Activated naive CD4-positive, alpha-beta T cell treated with anti-CD3 and anti-CD28 coated beads, Interleukin-2, amount 10 ng/mL, durations not matched to agents 7 days and 5 days (primary cell): ENCODE measurements around the gene ATP5MC2.

Experiments
- CTCF ChIA-PET: fragments of 350-600 bp; sonication (Branson Sonifier 250); formaldehyde crosslinking; loops from one replicate; lab custom pipeline; 2021; ENCODE audit warnings: antibody characterized with exemption; lab: Charles Lee
- DNase-seq: peaks from one replicate; pipeline ENCODE4 v3.0.0-alpha.2; 2020
- H3K27ac Mint-ChIP-seq: one replicate; pipeline ENCODE4 v1.8.0; 2021; ENCODE audit warnings: mild to moderate bottlenecking, moderate library complexity, mixed read lengths
- H3K27me3 Mint-ChIP-seq: one replicate; pipeline ENCODE4 v1.8.0; 2021; ENCODE audit warnings: mild to moderate bottlenecking, mixed read lengths
- H3K36me3 Mint-ChIP-seq: one replicate; pipeline ENCODE4 v1.8.0; 2021; ENCODE audit warnings: mixed read lengths
- H3K4me1 Mint-ChIP-seq: one replicate; pipeline ENCODE4 v1.8.0; 2021; ENCODE audit warnings: mixed read lengths
- H3K4me3 Mint-ChIP-seq: one replicate; pipeline ENCODE4 v1.8.0; 2021; ENCODE audit warnings: mild to moderate bottlenecking, moderate library complexity, mixed read lengths
- H3K9me3 Mint-ChIP-seq: one replicate; pipeline ENCODE4 v1.8.0; 2021; ENCODE audit warnings: mixed read lengths

Gene ATP5MC2

DNA sequence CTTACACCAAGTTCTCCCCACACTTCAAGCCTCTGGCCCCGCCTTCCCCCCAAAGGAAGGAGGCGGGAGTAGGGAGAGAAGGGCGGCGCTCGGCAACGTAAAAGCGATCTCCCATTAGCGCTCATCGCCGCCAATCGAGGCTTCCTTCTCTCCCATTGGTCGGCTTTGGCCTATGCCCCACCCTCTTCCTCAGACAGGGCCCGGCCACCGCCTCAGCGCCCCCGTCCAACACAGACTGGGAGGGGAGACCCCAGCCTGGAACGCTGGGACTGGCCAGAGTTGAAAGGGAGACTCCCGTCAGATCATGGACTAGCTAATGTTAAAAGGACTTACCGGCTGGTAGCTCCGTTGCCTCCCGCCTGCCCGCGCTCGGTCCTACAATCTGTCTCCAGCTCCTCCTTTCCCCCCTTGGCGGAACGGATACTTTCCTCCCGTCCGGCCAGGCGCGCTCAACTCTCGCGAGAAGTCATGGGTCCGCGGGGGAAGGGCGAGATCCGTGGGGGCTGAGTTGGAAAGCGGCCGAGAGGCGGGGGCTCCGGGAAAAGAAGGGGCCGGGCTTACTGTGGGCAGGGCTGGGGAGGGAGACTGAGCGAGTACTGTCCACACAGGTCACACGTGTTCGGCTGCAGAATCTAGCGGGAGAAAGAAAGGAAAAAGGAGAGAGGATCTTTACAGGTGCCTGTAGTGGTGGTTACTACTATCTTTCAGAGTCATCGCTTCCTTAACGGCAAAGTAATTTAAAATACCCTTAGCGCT, 49.8 kb downstream of the ATP5MC2 start, which contains the start of gene ATF7:
Gene ATF7 (minus strand): TSS at position 437 of the 756 bp plus-strand sequence. CDS start 25,382 bp downstream, outside the sequence.
- CTCF ChIA-PET: interaction anchor here (1.2 to 1.9 kb wide), 2 partner anchors 49 to 50 kb away, joined by 4 to 5 read pairs; partner anchors contain the start of gene ATP5MC2
- peaks cover 42% of the 10 kb centered on the region for H3K4me1 Mint-ChIP-seq
- H3K36me3 Mint-ChIP-seq: peaks cover 5% of the 10 kb centered on the region
- peak within 1 kb of the TSS; percentile 97 for H3K4me3 Mint-ChIP-seq
- H3K27ac Mint-ChIP-seq: peak within 1 kb of the TSS; percentile 92
- DNase-seq: peak; percentile 99
- no peaks in the 10 kb centered on the region for H3K9me3 Mint-ChIP-seq
- peaks cover 4% of the 10 kb centered on the region for H3K27me3 Mint-ChIP-seq

DNA sequence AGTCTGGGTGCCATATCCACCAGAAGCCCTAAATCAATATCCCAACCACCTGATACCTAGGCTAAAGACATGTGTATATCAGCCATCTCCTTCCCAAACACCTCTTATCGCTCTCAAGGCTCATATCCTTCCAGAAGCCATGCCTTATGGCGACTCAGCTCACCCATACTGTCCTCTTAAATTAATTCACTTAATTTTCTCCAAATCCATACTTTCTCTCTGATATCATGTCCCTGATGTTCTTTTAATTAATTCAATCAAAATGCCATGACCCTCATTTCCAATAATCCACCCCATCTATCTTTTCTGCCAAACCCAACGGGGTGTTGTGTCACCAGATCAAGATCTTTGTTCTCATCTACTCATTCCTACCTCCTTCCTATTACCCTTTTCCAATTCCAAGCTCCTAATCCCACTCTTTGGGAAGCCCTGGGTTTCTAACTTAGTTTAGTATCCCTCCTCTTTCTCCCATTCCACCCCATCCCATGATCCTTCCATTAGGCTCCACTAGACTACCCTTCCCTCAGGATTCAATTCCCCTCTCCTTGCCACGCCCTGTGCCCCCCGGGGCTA, 50.4 kb downstream of the ATP5MC2 start:
- Mint-ChIP-seq H3K4me1 (peaks cover 42% of the 10 kb centered on the region), H3K27me3 (peaks cover 1% of the 10 kb centered on the region), H3K36me3 (peaks cover 5% of the 10 kb centered on the region), H3K9me3 (no peaks in the 10 kb centered on the region), H3K27ac (peak overlapping the region; percentile 92), H3K4me3 (peak overlapping the region; percentile 97)
- CTCF ChIA-PET: interaction anchor here (1.9 kb wide), 1 partner anchor 51 kb away, joined by 5 read pairs; the partner anchor contains the start of gene ATP5MC2
- DNase-seq: no peak

DNA sequence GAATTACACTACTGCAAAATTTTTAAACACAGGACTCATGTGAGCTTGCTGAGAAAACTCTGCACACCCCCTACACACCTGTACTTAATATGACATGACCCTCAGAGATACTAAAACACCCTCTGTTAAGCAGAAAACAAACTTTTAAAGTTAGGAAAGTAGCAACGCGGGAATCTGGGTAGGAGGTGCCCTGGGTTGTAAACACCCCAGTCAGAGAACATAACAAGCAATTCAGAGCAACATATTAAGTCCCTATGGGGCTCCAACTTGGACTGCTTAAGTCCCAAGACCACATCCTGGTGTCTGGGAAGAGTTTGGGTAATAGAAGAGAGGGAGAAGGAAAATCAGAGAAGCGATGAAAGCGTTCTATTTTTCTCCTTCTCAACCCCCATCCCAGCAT, 50.9 kb downstream of the ATP5MC2 start:
- DNase-seq: no peak
- CTCF ChIA-PET: interaction anchor here (1.9 kb wide), 1 partner anchor 51 kb away, joined by 5 read pairs; the partner anchor contains the start of gene ATP5MC2
- no peaks in the 10 kb centered on the region for H3K27me3 Mint-ChIP-seq
- H3K4me1 Mint-ChIP-seq: peaks cover 42% of the 10 kb centered on the region
- H3K36me3 Mint-ChIP-seq: peaks cover 5% of the 10 kb centered on the region
- H3K9me3 Mint-ChIP-seq: no peaks in the 10 kb centered on the region
- peak overlapping the region; percentile 97 for H3K4me3 Mint-ChIP-seq
- H3K27ac Mint-ChIP-seq: peak overlapping the region; percentile 92

DNA sequence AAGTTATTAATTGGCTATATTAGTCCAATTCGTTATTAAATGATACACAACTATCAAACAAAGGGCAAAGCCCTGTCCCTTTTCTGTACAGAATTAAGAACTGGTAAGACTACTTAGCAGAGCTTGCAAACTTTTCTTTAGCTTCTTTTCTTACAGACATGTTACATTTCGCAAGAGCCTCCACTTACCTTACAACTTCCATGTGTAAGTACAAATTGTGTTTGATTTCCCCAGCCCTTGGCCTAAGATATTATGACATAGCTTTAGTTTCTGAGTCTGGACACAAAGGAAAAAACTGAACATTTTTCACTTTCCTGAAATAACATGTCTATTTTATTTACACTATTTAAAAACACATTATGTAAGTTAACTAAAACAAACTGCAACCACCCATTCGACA, 51.4 kb downstream of the ATP5MC2 start:
- Mint-ChIP-seq H3K4me3 (peak overlapping the region; percentile 97), H3K27me3 (no peaks in the 10 kb centered on the region)
- no peak for DNase-seq

DNA sequence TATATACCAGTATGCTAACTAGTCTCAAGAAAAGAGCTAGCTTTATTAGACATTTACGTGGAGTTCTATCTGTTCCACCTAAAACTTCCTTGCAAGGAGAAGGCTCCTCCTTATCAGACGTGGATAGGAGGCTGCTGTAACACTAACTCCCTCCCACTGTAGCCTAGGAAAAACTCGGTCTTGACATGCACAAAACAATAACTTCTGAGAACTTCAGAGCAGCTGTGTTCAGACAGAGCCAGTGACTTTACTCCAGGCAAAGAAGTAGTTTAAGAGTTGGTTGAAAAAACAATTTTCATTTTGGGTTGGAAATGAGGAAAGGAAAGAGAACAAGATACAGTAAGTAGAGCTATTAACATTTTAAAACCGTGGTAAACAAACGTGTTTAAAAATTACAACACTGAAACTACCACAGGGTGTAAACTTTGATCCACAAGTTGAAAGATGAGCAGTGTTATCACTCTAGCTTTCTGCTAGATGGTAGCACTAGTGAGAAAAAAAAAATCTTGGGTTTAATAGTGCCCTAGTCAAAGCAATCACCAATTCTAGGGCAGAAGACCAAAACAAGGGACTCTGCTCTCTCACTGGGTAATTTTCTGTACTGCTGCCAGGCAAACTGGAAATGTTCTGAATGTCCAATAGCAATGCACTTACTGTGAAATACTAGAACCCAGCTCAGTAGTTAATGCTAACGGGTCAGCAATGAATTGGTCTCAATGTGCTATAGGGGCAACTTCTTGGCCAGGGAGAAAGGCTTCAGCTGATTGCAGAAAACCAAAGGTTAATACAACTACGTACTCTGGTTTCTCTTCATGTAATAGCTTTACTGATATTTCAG, 52.1 kb downstream of the ATP5MC2 start:
- CTCF ChIA-PET: interaction anchor here (2.1 kb wide), 1 partner anchor 12 kb away, joined by 11 read pairs; no protein-coding TSS in a partner anchor
- no peak for DNase-seq
- H3K27ac Mint-ChIP-seq: peak overlapping the region; percentile 59
- H3K4me1 Mint-ChIP-seq: peaks cover 45% of the 10 kb centered on the region
- peak overlapping the region; percentile 97 for H3K4me3 Mint-ChIP-seq
- H3K36me3 Mint-ChIP-seq: peaks cover 5% of the 10 kb centered on the region
- H3K27me3 Mint-ChIP-seq: no peaks in the 10 kb centered on the region
- no peaks in the 10 kb centered on the region for H3K9me3 Mint-ChIP-seq

More for the DNA sequence above, 51.4 kb downstream of the ATP5MC2 start:
- CTCF ChIA-PET: interaction anchor here (1.9 to 2.1 kb wide), 2 partner anchors 12 to 52 kb away, joined by 5 to 11 read pairs; partner anchors contain the start of gene ATP5MC2
- Mint-ChIP-seq H3K27ac (no peak overlapping the region), H3K36me3 (peaks cover 5% of the 10 kb centered on the region), H3K4me1 (peaks cover 42% of the 10 kb centered on the region), H3K9me3 (no peaks in the 10 kb centered on the region)

DNA sequence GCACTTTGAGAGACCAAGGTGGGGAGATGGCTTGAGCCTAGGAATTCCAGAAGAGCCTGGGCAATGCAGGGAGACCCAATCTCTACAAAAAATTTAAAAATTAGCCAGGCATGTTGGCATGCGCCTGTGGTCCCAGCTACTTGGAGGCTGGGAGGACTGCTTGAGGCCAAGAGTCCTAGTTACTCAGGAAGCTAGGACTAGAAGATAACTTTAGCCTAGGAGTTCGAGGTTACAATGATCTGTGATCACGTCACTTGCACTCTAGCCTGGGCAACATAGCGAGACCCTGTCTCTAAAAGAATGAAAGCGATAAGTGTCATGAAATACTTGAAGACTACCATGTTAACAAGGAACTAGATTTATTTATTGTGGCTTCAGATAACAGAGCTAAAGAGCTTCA, 53.2 kb downstream of the ATP5MC2 start:
- CTCF ChIA-PET: interaction anchor here (0.6 to 2.1 kb wide), 3 partner anchors 11 to 79 kb away, joined by 3 to 11 read pairs (median 3); no protein-coding TSS in a partner anchor
- no peak for DNase-seq
- Mint-ChIP-seq H3K9me3 (no peaks in the 10 kb centered on the region), H3K36me3 (peaks cover 13% of the 10 kb centered on the region), H3K27ac (no peak overlapping the region), H3K27me3 (no peaks in the 10 kb centered on the region), H3K4me3 (no peak overlapping the region), H3K4me1 (peaks cover 55% of the 10 kb centered on the region)

DNA sequence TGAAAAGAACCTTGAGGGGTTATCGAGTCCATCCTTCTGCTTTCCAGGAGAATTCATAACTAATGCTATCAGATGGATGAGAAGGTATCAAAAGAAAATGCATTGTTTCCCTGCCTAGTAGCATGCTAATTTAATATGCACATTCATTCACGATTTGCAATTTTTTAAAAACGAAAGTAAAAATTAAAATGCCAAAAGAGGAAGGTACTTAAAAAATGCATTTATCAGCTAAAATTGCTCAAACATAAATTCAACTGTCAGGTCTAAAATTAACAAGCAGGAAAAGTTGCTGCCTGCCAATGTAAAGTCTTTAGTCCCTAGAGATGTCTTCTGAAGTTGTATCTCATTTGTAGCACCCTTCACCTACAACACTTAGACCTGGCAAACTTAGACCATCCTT, 57.6 kb downstream of the ATP5MC2 start:
- Mint-ChIP-seq H3K27me3 (no peaks in the 10 kb centered on the region), H3K36me3 (peaks cover 20% of the 10 kb centered on the region), H3K9me3 (no peaks in the 10 kb centered on the region), H3K4me3 (peak overlapping the region; percentile 63), H3K4me1 (peaks cover 29% of the 10 kb centered on the region), H3K27ac (peak overlapping the region; percentile 78)
- CTCF ChIA-PET: interaction anchor here (0.7 to 1.5 kb wide), 2 partner anchors 75 to 101 kb away, joined by 3 to 5 read pairs; no protein-coding TSS in a partner anchor
- DNase-seq: no peak

DNA sequence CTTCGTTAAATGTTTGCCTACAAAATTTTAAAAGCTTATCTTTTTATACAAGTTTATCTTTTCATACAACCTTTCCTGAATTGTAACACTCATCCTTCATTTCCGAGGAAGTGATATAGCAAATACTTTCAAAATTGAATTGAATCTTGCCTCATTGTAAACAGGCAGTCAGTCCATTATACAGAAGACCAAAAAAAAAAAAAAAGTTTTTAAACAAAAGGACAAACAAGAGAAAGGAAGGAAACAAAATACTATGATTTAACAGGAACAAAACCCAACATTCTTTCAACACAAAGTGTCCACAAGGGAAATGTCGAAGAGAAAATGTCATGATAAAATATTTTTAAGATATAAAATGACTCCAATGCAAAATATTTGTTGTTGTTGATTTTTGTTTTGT, 58.2 kb downstream of the ATP5MC2 start:
- peak overlapping the region; percentile 63 for H3K4me3 Mint-ChIP-seq
- CTCF ChIA-PET: interaction anchor here (0.7 to 1.5 kb wide), 2 partner anchors 74 to 101 kb away, joined by 3 to 5 read pairs; no protein-coding TSS in a partner anchor
- H3K27ac Mint-ChIP-seq: peak overlapping the region; percentile 78
- H3K9me3 Mint-ChIP-seq: no peaks in the 10 kb centered on the region
- H3K4me1 Mint-ChIP-seq: peaks cover 30% of the 10 kb centered on the region
- H3K36me3 Mint-ChIP-seq: peaks cover 20% of the 10 kb centered on the region
- H3K27me3 Mint-ChIP-seq: no peaks in the 10 kb centered on the region
- DNase-seq: no peak

DNA sequence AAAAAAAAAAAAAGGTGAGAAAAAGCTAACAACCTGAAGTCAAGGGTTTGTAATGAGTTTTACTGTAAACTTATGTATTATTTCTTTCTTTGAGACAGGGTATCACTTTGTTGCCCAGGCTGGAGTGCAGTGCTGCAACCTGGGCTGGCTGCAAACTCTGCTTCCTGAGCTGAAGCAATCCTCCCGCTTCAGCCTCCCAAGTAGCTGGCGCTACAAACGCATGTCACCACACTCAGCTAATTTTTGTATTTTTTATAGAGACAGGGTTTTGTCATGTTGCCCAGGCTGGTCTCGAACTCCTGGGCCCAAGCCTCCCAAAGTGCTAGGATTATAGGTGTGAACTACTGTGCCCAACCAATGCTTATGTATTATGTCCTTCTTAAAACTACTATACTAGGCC, 58.9 kb downstream of the ATP5MC2 start:
- peaks cover 20% of the 10 kb centered on the region for H3K36me3 Mint-ChIP-seq
- H3K27ac Mint-ChIP-seq: no peak overlapping the region
- no peaks in the 10 kb centered on the region for H3K27me3 Mint-ChIP-seq
- CTCF ChIA-PET: interaction anchor here (0.6 to 1.9 kb wide), 3 partner anchors 44 to 73 kb away, joined by 5 read pairs; partner anchors contain the start of gene ATP5MC2
- DNase-seq: no peak
- H3K4me3 Mint-ChIP-seq: no peak overlapping the region
- peaks cover 29% of the 10 kb centered on the region for H3K4me1 Mint-ChIP-seq
- no peaks in the 10 kb centered on the region for H3K9me3 Mint-ChIP-seq
